HEK293T (cell line): ENCODE results near the gene SLC8B1.

Experiments used
- NFRKB ChIP-seq: fragments of 450-650 bp; IDR thresholded peaks from 2 replicates; pipeline ENCODE4 v1.6.1; 2016; ENCODE audit warnings: mild to moderate bottlenecking, moderate library complexity
- TARDBP ChIP-seq: fragments of 450-650 bp; IDR thresholded peaks from 2 replicates; pipeline ENCODE4 v1.6.1; 2016

GRCh38 chr12:113347892-113348291 is 13.0 kb upstream of the SLC8B1 start:
- TF ChIP-seq TARDBP (no peak), NFRKB (no peak)
